HG02840 (cell line): ENCODE measurements around the gene SMIM13.

Source experiments
- ATAC-seq: cut with Tn5 transposase; IDR thresholded peaks from one replicate; pipeline ENCODE4 v1.9.1; 2021; ENCODE audit warnings: mild to moderate bottlenecking, moderate library complexity, moderate number of reproducible peaks; ENCODE audit not compliant: unreplicated experiment, low FRiP score

Gene SMIM13

DNA sequence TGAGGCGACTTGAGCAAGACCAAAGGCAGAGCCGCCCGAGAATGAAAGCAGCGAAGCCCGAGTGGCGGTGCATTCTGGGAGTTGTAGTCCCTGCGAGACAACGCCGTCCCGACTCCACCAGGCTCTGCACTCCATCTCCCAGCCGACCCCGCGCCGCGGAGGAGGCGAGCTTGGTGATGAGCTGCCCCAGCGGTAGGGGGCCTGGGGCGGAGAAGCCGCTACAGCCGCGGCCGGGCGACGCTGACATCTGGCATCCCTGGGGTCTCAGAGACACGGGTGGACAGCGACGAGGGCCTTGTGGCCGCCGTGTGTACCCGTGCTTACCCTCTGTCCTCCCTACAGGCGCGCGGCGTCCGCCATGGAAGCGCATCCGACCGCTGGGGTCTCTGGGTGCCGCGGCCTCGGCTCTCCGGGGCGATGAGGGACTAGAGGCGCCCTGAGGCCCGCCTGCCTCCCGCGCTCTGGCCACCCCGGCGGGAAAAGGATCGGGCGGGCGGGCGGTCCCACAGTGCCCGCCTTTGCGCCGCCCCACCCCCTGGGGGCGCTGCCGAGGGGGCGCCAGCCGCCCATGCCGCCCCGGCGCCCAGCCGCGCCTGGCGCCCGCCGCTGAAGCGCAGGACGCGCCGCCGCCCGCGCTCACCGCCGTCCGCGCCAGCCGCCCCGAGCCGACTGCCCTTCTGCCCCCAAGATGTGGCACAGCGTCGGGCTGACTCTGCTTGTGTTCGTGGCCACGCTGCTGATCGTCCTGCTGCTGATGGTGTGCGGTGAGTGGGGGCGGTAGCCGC is at the start of gene SMIM13:
Gene SMIM13 (plus strand): TSS at position 209 of the 785 bp plus-strand sequence. CDS start 480 bp downstream, at position 689.
- ATAC-seq, result peak; percentile 85

DNA sequence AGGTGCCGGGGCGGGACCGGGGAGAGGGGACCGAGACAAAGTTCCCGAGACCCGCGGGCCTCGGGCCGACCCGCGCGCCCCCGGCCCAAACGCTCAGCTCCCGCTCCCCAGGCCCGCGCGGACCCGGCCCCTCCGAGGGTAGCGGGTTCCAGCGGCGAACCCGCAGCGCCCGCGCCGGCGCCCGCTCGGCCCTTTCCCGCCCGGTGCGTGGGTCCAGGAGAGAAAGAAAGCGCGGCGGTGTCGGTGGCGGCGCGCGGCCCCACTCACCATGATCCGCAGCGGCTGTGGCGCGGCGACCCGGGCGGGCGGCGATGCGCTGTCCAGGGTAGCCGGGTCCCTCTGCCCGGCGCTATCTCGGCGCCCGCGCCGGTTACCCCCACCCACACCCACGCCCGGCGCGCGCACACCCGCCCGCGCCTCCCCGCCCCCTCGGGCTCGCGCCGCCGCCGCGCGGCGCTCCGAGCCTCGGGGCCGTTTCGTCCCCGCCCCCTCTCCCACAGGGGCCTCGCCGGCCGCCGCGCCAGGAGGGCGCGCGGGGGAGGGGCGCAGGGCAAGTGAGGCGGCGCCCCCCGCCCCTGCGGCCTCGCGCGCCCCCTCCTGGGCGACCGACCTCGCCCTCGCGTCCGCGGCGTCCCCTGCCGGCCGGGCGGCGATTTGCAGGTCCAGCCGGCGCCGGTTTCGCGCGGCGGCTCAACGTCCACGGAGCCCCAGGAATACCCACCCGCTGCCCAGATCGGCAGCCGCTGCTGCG is 49.5 kb upstream of the SMIM13 start, which contains the start of gene ELOVL2:
Gene ELOVL2 (minus strand): TSS at position 345 of the 751 bp plus-strand sequence. CDS start 75 bp downstream, at position 270.
- no peak for ATAC-seq

DNA sequence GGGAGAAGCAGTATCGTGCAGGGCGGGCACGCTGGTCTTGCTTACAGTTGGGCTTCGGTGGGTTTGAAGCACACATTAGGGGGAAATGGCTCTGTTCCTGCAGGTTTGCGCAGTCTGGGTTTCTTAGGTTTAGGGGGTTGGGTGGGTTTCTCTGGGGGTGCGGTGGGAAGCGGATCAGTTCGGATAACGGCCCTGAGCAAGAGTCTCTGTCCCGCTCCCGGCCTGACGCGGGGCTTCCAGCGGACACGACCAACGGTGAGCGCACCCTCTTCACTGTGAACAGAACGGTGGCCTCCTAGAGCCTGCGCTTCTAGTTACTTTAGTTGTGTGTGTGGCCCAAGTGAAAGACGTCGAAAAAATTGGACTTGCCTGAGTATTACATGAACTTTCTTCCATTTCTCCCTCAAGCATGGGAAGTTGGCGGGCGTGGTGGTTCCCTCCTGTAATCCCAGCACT is 48.9 kb upstream of the SMIM13 start:
- no peak for ATAC-seq

DNA sequence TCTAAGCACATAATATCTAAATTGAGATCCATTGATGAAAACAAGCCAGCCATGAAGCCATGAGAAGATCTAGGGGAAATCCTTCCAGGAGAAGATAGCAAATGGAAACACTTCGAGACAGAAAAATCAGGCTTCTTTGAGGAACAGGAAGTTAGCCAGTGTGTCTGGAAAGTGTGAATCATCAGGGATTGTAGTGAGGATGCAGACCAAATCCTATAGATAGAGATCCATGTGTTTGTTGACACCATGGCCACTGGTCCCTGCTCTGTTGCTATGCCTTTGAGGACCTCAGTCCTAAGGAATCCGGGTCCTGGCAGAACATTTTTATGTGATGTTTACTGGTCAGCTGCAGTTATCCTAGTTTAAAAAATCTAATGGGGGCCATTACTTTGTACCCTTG is 42.9 kb upstream of the SMIM13 start:
- no peak for ATAC-seq

DNA sequence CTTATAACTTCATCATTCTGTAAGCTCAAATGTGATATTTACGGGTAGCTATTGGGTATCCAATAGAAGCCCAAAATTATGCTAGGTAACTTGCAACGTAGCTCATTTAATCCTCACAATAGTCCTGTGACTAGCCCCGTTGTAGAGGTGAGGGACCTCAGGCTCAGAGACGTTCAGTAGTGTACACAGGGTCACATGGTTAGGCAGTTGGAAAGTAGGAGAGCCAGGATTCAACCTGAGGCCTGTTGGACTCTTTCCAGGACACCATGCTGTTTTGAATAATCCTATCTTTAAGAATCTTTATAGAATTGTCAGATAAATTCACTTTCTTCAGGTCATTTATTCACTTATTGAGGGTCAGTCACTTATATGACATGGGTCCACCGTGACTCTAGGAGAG is 40.3 kb upstream of the SMIM13 start:
- ATAC-seq, result no peak

DNA sequence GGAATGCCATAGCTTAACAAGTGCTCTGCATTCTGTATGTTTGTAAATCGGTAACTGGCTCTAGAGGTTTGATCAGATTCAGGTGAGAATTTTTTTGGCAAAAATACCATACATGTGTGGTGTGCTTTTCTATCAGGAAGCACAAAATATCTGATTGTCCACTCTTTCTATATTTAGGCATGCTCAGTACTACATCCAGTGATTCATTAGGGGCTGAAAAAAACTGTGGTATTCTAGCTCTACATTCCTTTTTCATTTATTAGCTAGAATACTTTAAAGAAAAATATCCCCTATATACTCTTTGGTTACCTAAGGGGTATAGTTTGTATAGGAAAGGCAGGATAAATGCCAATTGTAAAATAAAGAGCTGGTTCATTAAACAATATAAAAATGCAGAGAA is 38.9 kb upstream of the SMIM13 start:
- ATAC-seq, result no peak

DNA sequence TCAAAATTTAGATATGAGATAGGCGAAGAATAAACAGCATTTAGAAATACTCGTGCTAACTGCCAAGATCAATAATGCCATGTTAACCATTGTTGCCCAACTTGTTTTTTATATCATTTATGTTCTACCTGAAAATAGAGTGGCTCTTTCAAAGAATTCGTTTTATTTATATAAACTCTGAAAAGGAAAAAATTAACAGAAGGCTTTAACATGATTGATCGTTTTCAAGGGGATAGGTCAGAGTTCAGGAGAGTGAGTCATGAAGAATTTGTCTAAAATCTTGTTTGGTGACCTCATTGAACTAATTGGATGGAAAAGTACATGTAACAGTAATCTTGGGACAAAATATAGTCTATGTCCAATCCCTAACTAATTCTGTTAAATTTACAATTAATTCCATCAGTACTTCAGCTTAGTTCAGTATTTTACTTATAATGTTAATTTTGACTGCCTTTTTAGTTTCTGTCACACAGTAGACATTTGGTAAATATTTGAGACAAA is 38.5 kb upstream of the SMIM13 start:
- ATAC-seq, result no peak

DNA sequence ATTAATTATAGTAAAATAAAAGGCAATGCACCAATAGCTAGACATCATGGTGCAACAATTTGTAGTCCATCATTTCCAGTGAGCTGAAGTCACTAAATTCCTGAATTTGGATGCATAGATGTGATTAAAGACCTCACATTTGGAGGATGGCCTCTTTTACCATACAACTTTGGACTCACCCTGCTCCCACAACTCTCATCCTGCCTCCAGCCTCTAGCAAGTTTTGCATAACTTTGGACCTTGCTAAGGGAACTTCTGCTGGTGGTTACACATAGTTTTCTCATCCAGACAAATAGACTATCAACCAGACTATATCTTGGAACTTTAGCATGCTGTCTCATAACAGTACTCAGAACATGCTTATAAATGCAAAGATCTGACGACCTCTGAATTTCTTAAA is 36.8 kb upstream of the SMIM13 start:
- no peak for ATAC-seq

DNA sequence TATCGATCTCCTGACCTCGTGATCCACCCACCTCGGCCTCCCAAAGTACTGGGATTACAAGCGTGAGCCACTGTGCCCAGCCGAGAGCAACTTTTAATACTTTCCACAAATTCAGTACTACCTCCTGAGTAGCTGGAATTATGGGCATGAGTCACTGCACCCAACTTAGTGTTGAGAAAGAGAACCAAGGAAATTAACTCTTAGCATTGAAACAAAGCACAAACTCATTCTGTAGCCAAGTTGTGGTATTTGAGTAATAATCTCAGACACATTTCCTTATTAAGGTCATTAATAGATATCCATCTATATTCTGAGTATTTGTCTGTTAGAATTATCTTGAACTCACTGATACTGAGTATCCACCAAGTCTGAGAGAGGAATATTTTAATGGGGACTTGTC is 35.2 kb upstream of the SMIM13 start:
- ATAC-seq, result no peak

DNA sequence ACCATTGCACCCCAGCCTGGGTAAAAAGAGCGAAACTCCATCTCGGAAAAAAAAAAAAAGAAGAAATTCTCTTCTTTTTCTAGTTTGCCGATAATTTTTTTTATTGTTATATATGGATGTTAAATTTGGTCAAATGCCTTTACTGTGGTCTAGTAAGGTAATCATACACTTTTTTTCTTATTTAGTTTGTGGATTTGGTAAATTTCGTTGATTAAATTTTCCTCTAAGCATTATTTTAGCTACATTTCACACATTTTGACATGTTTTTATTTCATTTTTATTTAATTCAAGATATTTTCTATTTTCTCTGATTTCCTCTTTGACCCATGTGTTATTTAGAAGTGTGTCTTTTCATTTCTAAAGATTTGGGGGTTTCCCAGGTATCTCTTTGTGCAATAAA is 31.6 kb upstream of the SMIM13 start:
- ATAC-seq, result no peak

DNA sequence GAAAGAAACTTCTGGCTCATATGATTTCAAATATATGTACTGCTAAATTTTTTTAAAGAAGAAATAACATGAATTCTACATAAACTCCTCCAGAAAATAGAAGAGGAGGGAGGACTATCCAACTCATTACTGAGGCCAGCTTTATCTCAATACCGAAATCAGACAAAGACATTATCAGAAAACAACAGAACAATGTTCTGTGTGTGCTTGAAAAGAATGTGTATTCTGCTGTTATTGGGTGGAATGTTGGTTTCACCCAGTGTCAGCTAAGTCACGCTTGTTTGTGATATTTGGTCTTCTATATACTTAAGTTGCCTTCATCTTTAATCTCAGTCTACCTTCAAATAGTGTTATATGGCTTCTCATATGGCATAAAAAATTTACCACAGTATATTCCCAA is 30.9 kb upstream of the SMIM13 start:
- no peak for ATAC-seq

DNA sequence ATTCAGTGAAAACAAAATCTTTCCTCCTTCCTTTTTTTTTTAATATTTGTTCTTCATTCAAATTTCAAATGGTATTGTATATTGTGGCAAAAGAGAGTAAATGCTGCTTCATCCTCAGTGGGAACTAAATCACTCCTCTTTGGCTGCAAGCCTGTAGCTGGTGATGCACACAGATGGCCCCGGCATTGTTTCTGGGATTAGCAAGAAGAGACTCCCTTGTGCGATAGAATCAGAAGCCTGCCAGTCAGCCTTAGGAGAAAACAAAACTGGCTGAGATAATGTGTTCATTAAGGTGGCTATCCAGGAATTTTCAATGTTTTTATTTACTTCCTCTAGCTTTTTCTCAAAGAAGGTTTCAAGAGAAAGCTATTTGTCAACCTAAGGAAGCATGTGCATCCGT is 28.8 kb upstream of the SMIM13 start:
- no peak for ATAC-seq

DNA sequence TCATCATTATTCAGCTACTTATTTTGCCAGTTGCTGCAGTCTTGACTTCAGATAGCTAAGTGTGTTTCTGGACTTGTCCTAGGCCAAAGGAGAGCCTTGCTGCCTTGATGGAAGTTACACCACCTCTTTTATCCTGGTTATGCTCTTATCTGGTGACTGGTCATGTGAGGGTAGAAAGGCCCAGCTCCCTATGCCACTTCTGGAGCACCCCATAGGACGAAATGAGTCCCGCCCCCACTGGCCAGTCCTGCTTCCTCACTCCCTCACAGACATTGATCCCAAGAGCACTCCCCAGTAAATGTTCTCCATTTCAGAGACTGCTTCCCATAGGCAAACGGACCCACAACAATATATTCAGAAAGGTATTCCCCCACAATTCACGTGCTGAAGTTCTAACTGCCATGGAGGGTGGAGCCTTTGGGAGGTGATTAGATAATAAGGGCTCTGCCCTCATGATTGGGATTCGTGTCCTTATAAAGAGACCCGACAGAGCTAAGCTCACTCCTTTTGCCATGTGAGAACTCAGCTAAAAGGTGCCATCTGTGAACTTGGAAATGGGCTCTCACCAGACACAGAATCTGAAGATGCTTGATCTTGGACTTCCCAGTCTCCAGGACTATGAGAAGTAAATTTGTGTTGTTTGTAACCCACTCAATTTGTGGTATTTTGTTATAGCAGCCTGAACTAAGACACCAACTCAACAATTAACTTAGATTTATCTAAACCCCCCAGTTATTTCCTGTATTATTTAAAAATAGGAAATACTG is 28.0 kb upstream of the SMIM13 start:
- ATAC-seq, result no peak

DNA sequence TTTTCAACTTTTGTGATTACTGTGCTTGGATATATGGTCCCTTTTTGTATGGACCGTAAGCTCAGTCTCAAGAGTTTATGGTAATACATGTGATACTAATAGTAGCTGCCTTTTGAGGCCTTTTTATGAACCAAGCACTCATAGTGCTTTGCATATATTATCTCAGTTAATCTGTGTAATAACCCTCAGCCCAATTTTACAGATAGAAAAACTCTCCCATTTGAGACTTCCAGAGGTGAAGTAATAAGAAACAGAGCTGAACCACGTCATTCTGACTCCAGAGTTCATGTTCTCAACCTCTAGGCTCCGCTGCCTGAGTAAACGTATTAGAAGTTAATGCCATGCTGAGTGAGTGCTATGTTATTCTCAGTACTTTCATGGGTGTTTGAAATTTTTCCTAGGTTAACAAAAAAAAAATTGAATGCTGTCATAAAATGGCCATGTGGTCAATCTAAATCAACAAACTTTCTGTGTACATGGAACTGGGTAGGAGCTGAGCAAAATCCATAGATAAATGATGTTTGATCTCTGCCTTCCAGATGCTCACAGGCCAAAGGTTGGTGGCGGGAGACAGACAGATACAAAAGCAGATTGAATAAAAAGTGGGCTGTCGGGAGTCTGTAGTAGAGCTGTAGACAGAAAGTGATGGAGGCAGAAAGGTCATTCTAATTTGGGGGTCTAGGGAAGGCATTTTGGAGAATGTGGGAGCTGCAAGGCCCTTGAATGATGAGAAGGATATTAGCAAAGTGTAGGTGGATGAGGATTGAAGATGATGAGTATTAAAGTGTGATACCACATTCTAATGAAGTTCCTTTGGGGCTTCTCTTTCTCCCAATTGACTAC is 26.9 kb upstream of the SMIM13 start:
- no peak for ATAC-seq

DNA sequence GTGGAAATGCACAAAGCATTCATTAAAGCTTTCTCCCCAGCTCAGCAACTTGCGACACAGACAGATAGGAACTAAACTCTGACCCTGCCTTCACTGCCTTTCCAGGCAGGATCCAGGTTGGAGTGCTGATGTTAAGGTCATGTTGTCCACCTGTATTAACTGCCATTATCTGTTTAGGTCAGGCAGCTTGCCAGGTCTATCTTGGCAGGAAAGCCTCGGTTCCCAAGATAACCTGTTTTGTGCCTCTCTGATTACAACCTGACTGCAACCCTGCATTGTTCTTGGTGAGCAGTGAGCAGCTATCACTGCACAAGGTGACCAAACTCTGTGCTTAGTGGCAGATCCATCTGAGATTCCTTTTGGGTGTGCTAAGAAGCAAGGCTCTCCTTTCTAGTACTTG is 26.3 kb upstream of the SMIM13 start:
- ATAC-seq, result no peak

DNA sequence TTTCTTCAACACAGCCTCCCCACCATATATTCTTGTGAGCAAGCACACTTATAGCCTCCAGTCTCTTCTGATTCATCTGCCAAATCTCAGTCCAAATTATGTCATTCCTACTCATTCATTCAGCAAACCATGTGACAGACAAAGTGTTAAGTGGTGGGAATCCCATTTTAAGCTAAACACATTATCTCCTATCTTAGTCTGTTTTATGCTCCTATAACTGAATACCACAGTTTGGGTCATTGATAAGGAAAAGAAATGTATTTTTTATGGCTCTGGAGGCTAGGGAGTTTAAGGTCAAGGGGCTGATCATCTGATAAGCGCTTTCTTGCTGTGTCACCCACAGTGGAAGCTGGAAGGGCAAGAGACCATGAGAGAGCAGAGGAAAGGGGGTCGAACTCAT is 23.9 kb upstream of the SMIM13 start:
- no peak for ATAC-seq

DNA sequence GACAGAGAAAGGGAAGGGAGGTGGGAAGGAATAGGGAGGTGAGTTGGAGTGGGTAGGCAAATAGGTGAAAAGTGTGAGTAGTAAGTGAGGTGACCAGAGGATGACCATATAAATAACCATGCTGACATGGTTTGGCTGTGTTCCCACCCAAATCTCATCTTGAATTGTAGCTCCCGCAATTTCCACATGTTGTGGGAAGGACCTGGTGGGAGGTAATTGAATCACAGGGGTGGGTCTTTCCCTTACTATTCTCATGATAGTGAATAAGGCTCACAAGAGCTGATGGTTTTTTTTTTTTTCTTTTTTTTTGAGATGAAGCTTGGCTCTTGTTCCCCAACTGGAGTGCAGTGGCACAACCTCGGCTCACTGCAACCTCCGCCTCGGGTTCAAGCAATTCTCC is 21.5 kb upstream of the SMIM13 start:
- ATAC-seq, result no peak

DNA sequence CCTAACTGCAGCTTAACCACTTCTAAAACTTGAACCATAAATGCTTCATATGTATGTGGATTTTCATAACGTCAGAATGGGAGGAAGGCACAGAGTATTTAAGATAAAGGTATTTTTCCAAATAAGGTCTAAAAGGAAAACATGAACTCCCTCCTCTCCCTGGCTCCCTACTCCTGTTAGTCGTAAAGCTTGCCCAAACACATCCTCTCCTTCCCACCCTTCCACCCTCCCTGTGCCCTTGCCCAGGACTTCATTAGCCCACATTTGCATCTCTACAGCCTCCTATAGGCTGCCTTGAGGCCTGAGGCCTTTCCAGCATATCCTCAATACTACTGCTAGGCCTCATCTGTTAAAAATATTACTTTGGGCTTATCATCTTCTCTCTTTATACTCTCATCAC is 17.1 kb upstream of the SMIM13 start:
- ATAC-seq, result no peak

DNA sequence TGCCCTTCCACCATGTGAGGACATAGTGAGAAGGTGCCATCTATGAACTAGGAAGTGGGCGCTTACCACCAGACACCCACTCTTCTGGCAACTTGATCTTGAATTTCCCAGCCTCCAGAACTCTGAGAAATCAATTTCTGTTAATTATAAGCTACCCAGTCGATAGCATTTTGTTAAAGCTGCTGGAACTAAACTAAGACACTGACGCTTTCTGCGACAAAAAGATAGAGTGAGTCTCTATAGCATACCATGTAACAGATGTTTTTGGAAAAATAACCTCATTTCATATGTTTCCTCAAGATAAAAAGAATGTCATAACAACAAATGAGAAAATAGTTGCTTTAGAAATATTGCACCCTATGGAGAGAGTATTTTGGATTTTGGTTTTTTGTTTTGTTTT is 15.4 kb upstream of the SMIM13 start:
- ATAC-seq, result no peak

DNA sequence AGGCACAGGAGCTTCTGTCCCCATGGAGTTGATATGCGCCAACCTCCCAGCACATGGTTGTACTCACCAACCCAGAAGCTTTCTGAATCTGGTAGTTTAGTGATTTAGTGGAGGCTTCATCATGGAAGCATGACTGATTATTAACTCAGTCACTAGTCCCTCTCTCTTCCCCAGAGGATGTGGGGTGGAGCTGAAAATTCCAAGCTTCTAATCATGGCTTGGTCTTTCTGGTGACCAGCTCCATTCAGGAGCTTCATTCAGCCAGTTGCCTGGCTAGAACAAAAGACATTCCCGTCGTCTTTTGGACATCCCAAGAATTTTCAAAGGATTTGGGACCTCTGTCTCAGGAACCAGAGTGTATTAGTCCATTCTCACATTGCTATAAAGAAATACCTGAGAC is 13.3 kb upstream of the SMIM13 start:
- ATAC-seq, result no peak
